NCI-H1092 treated with DMSO at 0.1 percent for 48 hours (cell line): ENCODE results near the gene ZNF236.

Source experiments
- DNase-seq: peaks from one replicate; lab custom pipeline; 2025; lab: John Stamatoyannopoulos, UW

The ZNF236 gene

DNA sequence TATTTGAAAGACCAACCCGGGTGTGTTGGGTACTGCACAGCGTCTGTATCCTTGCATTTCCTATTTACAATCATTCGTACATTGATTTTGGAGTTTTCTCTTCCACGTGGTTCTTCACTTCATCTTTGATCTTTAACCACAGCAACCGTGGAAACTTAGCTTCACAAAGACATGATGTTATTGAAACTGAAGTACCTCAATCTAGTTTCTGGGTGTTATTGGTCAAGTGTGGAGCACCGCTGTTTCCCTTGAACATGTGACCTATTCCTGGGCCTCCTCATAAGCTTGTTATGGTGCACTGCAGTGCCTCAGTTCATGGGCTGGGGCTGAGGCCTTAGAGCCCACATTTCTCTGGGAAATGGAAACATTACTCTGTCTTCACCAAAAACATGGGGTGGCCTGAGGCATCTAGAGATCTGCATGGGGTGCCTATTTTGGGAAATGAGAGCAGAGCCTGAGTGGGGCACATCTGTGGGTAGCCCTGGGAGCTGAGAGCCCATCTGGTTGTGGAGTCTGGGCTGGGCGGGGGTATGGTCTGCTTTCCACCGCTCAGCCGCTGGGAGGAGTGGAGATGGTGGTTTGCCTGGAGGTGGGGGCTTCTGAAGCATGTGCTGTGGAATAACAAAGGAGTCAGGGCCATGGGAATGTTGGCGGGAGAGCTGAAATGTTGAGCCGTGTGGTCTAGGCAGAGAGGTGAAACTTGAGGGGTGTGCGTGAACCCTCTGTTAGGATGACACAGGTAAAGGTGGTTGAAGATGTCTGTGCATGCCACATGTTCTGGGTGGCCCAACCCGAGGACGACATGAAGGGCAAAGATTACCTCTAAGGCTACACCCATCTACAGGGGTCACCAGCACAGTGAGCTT lies 37.4 kb downstream of the ZNF236 start:
- DNase-seq: no peak

- no peak for DNase-seq
Observed at GRCh38 chr18:76860411-76860810, 38.1 kb downstream of the ZNF236 start.

DNA sequence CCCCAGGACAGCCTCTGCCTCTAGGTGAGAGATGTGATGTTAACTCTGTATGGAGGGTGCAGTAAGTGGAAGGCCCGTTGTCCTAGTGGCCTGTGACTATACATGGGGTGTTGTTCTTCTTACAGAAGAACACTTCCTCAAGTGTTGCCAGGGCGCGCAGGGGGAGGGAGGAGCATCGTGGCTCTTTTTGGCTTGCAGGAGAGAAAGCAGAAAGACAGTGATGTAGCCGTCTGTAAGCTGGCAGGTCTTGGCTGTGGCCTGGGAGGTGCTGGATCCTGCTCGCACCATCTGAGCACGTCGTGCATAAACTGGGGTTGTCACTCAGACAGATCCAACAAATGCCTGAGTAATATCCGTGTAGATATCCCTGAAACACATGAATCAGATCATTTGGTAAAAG lies 44.3 kb downstream of the ZNF236 start:
- DNase-seq: no peak

- no peak for DNase-seq
Observed at GRCh38 chr18:76873311-76873710, 51.0 kb downstream of the ZNF236 start.

- DNase-seq: no peak
Observed at GRCh38 chr18:76873713-76874112, 51.4 kb downstream of the ZNF236 start.

GRCh38 chr18:76874642-76875389 lies 52.5 kb downstream of the ZNF236 start:
- DNase-seq: no peak

GRCh38 chr18:76875390-76876325 lies 53.3 kb downstream of the ZNF236 start:
- DNase-seq: peak; percentile 28

DNA sequence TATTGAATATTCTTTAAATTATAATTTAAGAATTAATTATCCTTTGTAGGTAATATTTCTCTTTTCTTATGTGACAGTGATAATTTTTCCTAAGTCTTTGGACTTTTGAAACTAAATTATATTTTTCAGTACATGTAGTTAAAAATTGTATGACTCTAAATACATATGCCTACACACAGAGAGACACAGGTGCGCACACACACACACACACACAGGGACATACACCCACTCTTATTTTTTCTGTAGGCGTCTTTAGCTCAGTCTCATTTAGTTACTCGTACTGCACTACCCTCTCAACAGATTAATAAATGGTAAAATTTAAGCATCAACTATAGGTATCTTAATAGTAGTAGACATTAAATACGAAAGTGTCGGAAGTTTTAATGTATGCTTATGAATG lies 56.1 kb downstream of the ZNF236 start:
- DNase-seq: no peak

GRCh38 chr18:76880026-76880425 lies 57.7 kb downstream of the ZNF236 start:
- no peak for DNase-seq

DNA sequence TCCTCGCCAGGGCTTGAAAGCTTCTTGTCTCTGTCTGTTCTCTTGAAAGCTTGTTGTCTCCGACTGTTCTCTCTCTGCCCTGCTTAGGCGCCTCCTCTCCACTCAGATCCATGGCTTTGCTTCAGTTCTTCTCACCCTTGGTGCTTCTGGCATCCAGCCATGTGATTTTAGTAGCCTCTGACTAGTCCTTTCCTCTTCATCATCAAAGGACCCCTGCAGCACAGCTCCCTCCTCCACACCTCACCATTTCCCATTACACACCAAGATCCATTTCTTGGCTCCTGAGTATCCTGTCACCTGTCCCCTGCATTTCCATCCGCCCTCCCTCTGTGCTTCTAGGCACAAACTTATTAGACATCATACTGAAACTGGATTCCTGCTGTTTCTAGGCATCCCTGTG lies 59.4 kb downstream of the ZNF236 start:
- no peak for DNase-seq

DNA sequence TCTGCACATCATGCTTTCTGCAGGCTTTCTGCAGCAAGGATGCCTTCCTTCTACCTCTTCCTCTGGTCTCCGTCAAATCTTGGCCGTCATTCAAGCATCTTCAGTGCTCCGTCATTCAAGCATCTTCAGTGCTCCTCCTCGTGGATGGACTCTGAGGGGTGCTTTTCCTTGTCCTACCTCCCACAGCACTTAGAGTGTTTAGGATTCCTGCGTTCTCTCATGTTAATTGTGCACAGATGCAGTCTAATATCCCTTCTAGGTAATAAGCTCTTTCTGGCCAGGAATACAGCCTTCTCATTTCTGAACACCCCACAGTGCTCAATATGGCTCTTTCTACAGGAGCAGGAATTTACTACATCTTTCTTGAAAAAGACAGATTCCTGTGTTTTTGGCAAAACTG lies 59.8 kb downstream of the ZNF236 start:
- DNase-seq: no peak

- no peak for DNase-seq
Observed at GRCh38 chr18:76885001-76885400, 62.6 kb downstream of the ZNF236 start.

GRCh38 chr18:76886112-76886511 lies 63.8 kb downstream of the ZNF236 start:
- no peak for DNase-seq

- no peak for DNase-seq
Observed at GRCh38 chr18:76889091-76889699, 66.8 kb downstream of the ZNF236 start.

- DNase-seq: no peak
Observed at GRCh38 chr18:76892832-76893231, 70.5 kb downstream of the ZNF236 start.

GRCh38 chr18:76894566-76895346 lies 72.4 kb downstream of the ZNF236 start:
- no peak for DNase-seq

DNA sequence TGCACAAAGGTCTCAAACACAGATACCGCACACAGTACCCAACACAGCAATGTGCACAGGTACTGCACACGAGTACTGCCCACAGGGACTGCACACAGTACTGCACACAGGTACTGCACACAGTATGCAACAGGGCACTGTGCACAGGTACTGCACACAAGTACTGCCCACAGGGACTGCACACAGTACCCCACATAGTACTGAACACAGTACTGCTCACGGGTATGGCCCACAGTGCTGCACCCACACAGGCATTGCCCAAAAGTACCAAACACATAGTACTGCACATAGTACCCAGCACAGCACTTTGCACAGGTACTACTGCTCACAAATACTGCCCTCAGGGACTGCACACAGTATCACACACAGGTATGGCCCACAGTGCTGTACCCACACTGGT lies 73.1 kb downstream of the ZNF236 start:
- no peak for DNase-seq

GRCh38 chr18:76896677-76897076 lies 74.3 kb downstream of the ZNF236 start:
- DNase-seq: no peak

GRCh38 chr18:76897257-76897656 lies 74.9 kb downstream of the ZNF236 start:
- no peak for DNase-seq

GRCh38 chr18:76903386-76903785 lies 81.0 kb downstream of the ZNF236 start:
- no peak for DNase-seq

DNA sequence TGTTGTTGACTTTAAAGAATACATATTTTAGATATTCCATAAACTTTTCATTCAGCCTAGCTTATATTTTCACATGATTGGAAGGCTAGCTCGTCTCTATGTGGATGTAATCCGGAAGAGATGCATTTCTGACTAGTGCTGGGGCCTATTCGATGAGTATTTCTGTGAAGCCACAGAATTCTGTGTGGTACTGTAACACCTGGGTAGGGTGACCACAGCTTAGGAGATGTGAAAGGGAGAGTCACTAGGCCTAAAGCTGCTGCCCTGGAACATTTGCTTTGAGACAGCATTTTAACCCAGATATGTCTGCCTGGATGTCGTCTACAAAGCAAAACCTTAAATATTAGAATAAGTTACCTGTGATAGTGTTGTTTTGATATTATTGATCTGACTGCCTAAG lies 83.5 kb downstream of the ZNF236 start:
- no peak for DNase-seq
